Body of pancreas (tissue), 4 donors: Measurements from ENCODE around the gene FAM20C. TPM values are rescaled to one million over a fixed set of nuclear protein-coding genes. Genes with fewer than 3 reads are reported as not detected.

Experiments used
- ATAC-seq: fragments of 150-250 bp; one replicate; pipeline ENCODE4 v1.9.1; 2016
- DNase-seq, 4 donors: peaks; one replicate each; pipeline ENCODE4 v3.0.0-alpha.2; 2019
- H3K27ac ChIP-seq, 4 donors: fragments of 200-600 bp; sonication (generic); 1 replicate in 3 of 4; 2 replicates in 1 of 4; pipeline versions ENCODE4 v1.5.1 to v1.6.1; 2016 to 2019; ENCODE audit warnings: mild to moderate bottlenecking in 1 of 4, mixed read lengths in 1 of 4, moderate library complexity in 1 of 4
- H3K27me3 ChIP-seq, 2 donors: fragments of 200-600 bp; sonication (generic); one replicate each; pipeline ENCODE4 v1.6.0; 2016; ENCODE audit warnings: mild to moderate bottlenecking in 1 of 2
- H3K36me3 ChIP-seq, 2 donors: fragments of 200-600 bp; sonication (generic); replicated peaks in 1 of 2; 2 replicates each; pipeline ENCODE4 v1.5.1; 2016; ENCODE audit warnings: low read depth in 2 of 2; ENCODE audit not compliant: insufficient read depth in 1 of 2
- H3K4me1 ChIP-seq: fragments of 200-600 bp; sonication (generic); one replicate; pipeline ENCODE4 v1.6.0; 2016
- H3K4me3 ChIP-seq, 2 donors: fragments of 200-600 bp; sonication (generic); 1 replicate in 1 of 2; 2 replicates in 1 of 2; pipeline ENCODE4 v1.5.1; 2016 to 2019
- H3K9me3 ChIP-seq, 3 donors: fragments of 200-600 bp; sonication (generic); 1 replicate in 2 of 3; 2 replicates in 1 of 3; pipeline ENCODE4 v1.5.1; 2016
- POLR2A ChIP-seq, 3 donors: fragments of 450-650 bp; IDR thresholded peaks; one replicate each; pipeline ENCODE4 v1.6.1; 2016; ENCODE audit warnings: antibody characterized with exemption in 3 of 3, mild to moderate bottlenecking in 2 of 3
- WGBS, 2 donors: methylation state at CpG; one replicate each; pipeline ENCODE4 v1.1.5; 2017; 5-methylcytosine and 5-hydroxymethylcytosine counted together
- intact Hi-C: fragments of 100-400 bp; cut with DNase I; formaldehyde crosslinking; loops from one replicate; pipeline ENCODE4 v1.15.1; 2023
- total RNA-seq, 2 donors: library from RNA; depleted of rRNA; stranded (reverse); fragments of >200 nt; gene quantifications; one replicate each; pipeline ENCODE4 v1.1.0, GENCODE V29; 2016
- TF ChIP-seq, protein P1 (sequence below), 7 experiments: fragments of 450-650 bp in 4 of 7; fragments of 200-600 bp in 3 of 7; sonication (generic) in 3 of 7; IDR thresholded peaks; one replicate each; pipeline ENCODE4 v1.5.1; 2016 to 2019; ENCODE audit warnings: antibody characterized with exemption in 7 of 7

The FAM20C gene
- total RNA-seq, 2 donors from 2014 or later = 12.7 to 26.0 TPM

DNA sequence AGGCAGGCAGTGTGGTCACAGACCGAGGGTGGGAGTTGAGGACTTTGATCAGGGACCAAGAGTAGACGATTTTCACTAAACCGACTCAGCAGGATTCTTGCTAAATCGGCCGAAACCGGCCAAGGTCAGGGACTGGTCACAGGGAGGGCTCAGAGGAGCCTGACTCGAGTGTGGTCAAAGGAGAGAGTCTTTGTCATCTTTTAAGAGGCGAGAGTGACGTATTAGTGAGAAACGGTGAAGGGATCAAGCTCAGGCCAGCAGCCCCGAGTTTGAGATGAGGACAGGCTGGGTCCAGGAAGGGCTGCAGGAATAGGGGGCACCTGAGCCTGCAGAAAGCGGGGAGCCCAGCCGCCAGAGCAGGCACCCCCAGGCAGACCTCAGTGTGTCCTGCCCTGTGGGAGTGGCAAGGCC lies 41.6 kb upstream of the FAM20C start:
- WGBS, 2 donors = 69 to 75% methylated on average over 13 of the region's 13 CpGs
- DNase-seq (peak in 1 of 4 donors; percentile 53), ATAC-seq (no peak)
- Histone ChIP-seq H3K36me3 (no peaks in the 10 kb centered on the region), H3K27ac (peak overlapping the region in 1 of 4 donors; percentile 99), H3K4me1 (peaks cover 24% of the 10 kb centered on the region), H3K27me3 (no peaks in the 10 kb centered on the region), H3K9me3 (no peaks in the 10 kb centered on the region), H3K4me3 (no peak overlapping the region)
- no peak for TF ChIP-seq POLR2A (IDR thresholded peaks at IDR 0.05)
- TF ChIP-seq, protein P1, sequence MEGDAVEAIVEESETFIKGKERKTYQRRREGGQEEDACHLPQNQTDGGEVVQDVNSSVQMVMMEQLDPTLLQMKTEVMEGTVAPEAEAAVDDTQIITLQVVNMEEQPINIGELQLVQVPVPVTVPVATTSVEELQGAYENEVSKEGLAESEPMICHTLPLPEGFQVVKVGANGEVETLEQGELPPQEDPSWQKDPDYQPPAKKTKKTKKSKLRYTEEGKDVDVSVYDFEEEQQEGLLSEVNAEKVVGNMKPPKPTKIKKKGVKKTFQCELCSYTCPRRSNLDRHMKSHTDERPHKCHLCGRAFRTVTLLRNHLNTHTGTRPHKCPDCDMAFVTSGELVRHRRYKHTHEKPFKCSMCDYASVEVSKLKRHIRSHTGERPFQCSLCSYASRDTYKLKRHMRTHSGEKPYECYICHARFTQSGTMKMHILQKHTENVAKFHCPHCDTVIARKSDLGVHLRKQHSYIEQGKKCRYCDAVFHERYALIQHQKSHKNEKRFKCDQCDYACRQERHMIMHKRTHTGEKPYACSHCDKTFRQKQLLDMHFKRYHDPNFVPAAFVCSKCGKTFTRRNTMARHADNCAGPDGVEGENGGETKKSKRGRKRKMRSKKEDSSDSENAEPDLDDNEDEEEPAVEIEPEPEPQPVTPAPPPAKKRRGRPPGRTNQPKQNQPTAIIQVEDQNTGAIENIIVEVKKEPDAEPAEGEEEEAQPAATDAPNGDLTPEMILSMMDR (IDR thresholded peaks at IDR 0.05) = no peak
- intact Hi-C loops = no loop called here

DNA sequence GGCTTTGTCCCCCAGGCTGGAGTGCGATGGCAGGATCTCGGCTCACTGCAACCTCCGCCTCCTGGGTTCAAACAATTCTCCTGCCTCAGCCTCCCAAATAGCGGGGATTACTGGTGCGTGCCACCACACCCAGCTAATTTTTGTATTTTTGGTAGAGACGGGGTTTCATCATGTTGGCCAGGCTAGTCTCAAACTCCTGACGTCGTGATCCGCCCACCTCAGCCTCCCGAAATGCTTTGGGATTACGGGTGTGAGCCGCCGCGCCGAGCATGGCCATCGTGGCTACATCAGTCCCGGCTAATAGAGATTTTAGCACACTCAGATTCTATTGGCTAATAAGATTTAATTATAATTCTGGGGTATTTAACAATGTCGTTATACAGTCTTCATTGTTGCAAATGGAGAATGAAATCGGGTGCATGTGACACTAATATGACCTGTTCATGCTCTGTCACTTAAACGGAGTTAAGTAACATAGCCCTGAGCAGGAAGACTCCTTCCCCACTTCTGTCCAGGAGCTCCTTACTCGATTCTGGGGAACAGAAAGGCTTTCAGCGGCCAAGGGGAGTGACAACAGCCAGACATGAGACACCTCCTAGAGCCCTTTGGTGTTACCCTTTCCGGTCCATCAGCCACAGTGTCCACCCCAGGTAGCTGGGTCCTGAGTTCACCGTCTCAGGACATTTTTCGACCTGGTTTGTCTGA lies 40.9 kb upstream of the FAM20C start:
- no peak overlapping the region for H3K27ac ChIP-seq
- no peak for TF ChIP-seq POLR2A (IDR thresholded peaks at IDR 0.05)
- TF ChIP-seq, protein P1 (IDR thresholded peaks at IDR 0.05) = no peak
- ATAC-seq (no peak), DNase-seq (no peak)
- no peaks in the 10 kb centered on the region for H3K9me3 ChIP-seq
- peaks cover 18% of the 10 kb centered on the region for H3K4me1 ChIP-seq
- H3K27me3 ChIP-seq = no peaks in the 10 kb centered on the region
- 92 to 95% methylated on average over 25 of the region's 25 CpGs for WGBS, 2 donors
- H3K4me3 ChIP-seq = no peak overlapping the region
- intact Hi-C loops = no loop called here
- no peaks in the 10 kb centered on the region for H3K36me3 ChIP-seq

DNA sequence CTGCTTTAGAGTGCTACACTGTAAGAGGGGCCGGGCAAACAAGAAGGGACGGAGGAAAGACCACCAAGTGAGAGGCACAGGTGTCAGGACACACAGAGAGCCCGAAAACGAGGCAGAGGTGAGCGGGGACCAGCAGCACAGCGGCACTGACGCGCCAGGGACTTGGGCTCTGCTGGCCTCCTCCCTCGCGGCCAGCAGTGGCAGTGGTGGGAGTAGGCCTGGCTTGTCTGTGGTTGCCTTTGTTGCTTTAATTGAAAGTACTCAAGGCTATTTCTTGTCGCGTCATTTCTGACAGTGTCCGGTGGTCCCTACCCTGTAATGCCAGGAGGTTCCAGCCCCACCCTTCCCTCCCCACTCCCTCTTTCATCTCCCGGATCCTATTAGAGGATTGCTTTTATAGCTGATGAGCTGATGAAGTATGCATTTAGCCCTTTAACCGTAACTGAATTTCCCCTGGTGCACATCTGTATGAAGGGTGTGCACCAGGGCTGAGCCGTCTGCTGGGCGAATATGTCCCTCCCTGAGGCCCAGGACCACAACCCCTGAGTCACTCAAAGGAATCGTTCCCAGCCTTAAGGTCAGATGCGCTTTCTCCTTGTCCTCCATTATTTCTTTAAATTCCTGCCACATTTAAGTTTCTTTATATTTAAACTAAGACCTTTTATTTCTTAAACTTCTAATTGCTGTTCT lies 39.5 kb upstream of the FAM20C start:
- no peak overlapping the region for H3K4me3 ChIP-seq
- no peaks in the 10 kb centered on the region for H3K27me3 ChIP-seq
- no peak overlapping the region for H3K27ac ChIP-seq
- WGBS, 2 donors = 83 to 88% methylated on average over 19 of the region's 19 CpGs
- no peaks in the 10 kb centered on the region for H3K36me3 ChIP-seq
- no peak for TF ChIP-seq POLR2A (IDR thresholded peaks at IDR 0.05)
- TF ChIP-seq, protein P1 (IDR thresholded peaks at IDR 0.05) = no peak
- ATAC-seq = no peak
- intact Hi-C loops = no loop called here
- peaks cover 23% of the 10 kb centered on the region for H3K4me1 ChIP-seq
- no peaks in the 10 kb centered on the region for H3K9me3 ChIP-seq
- DNase-seq = no peak

DNA sequence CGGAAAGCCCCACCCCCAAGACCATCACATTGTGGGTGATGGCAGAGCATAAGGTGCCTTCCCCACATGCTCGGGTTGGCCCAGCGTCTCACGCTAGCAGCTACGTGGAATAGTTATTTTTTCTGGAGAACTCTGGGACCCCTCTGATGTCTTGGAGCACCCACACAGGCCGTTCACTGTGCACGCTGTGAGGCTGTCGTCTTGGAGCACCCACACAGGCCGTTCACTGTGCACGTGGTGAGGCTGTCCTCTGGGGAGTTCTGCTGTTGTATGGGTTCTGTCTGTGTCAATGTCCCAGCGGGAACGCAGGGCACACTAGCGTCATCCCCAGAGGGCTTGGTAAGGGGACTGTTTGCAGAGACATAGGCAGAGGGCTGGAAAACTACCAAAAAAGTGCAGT lies 38.8 kb upstream of the FAM20C start:
- no peak overlapping the region for H3K4me3 ChIP-seq
- no peak overlapping the region for H3K27ac ChIP-seq
- no peak for ATAC-seq
- no peaks in the 10 kb centered on the region for H3K36me3 ChIP-seq
- 68 to 93% methylated on average over 10 to 13 of the region's 13 CpGs for WGBS, 2 donors
- intact Hi-C loops = no loop called here
- H3K9me3 ChIP-seq = no peaks in the 10 kb centered on the region
- TF ChIP-seq, protein P1 (IDR thresholded peaks at IDR 0.05) = no peak
- TF ChIP-seq POLR2A (IDR thresholded peaks at IDR 0.05) = no peak
- DNase-seq = no peak
- H3K27me3 ChIP-seq = no peaks in the 10 kb centered on the region
- H3K4me1 ChIP-seq = peaks cover 22% of the 10 kb centered on the region
